B cell (primary cell): ENCODE measurements around the gene WDFY4. TPM values are rescaled to one million over a fixed set of nuclear protein-coding genes. Genes with fewer than 3 reads are reported as not detected.

Source experiments
- ATAC-seq: fragments of 200-7000 bp; cut with Tn5 transposase; one replicate; pipeline ENCODE4 v1.10.0; 2021; ENCODE audit warnings: low read depth, mild to moderate bottlenecking, moderate number of reproducible peaks, moderate library complexity
- CTCF ChIA-PET: fragments of 350-600 bp; sonication (Branson Sonifier 250); formaldehyde crosslinking; loops from one replicate; lab custom pipeline; 2021; ENCODE audit warnings: antibody characterized with exemption, inconsistent platforms; lab: Charles Lee
- POLR2A ChIA-PET: fragments of 350-600 bp; sonication (Branson Sonifier 250); formaldehyde crosslinking; loops from one replicate; lab custom pipeline; 2021; ENCODE audit warnings: antibody characterized with exemption; lab: Charles Lee
- DNase-seq: peaks from one replicate; pipeline ENCODE4 v3.0.0; 2013
- H2AFZ ChIP-seq: 2 replicates; pipeline ENCODE4 v1.6.1; 2012; ENCODE audit warnings: mild to moderate bottlenecking, low read depth, low read length; ENCODE audit not compliant: insufficient read depth, poor library complexity, severe bottlenecking
- H3K27ac ChIP-seq, 2 donors: 1 replicate in 1 of 2; 2 replicates in 1 of 2; pipeline ENCODE4 v1.5.1; 2012 to 2013; ENCODE audit warnings: low read length in 2 of 2, mild to moderate bottlenecking in 2 of 2, moderate library complexity in 1 of 2
- H3K27me3 ChIP-seq, 4 experiments: fragments of 200-600 bp in 1 of 4; sonication (generic) in 1 of 4; replicated peaks in 1 of 4; 1 replicate in 2 of 4; 2 replicates in 2 of 4; pipeline versions ENCODE4 v1.6.1 to v1.7.0; 2013 to 2016; ENCODE audit warnings: low read length in 3 of 4, mild to moderate bottlenecking in 2 of 4, mixed read lengths in 1 of 4, moderate library complexity in 1 of 4; ENCODE audit not compliant: insufficient read depth in 4 of 4, control insufficient read depth in 3 of 4; ENCODE audit errors: control extremely low read depth in 1 of 4
- H3K36me3 ChIP-seq, 2 experiments: replicated peaks in 1 of 2; 1 replicate in 1 of 2; 2 replicates in 1 of 2; pipeline versions ENCODE4 v1.6.1 to v1.7.1; 2013; ENCODE audit warnings: low read length in 1 of 2; ENCODE audit not compliant: insufficient read depth in 2 of 2, control insufficient read depth in 1 of 2; ENCODE audit errors: control extremely low read depth in 1 of 2, extremely low read depth in 1 of 2
- H3K4me1 ChIP-seq, 2 donors: fragments of 200-600 bp in 1 of 2; sonication (generic) in 1 of 2; 1 replicate in 1 of 2; 2 replicates in 1 of 2; pipeline versions ENCODE4 v1.5.1 to v1.6.1; 2013 to 2017; ENCODE audit warnings: low read length in 2 of 2; ENCODE audit not compliant: control insufficient read depth in 2 of 2, insufficient read depth in 2 of 2
- H3K4me2 ChIP-seq: replicated peaks from 2 replicates; pipeline ENCODE3; 2012; ENCODE audit warnings: mild to moderate bottlenecking, low read depth, low read length; ENCODE audit not compliant: poor library complexity, severe bottlenecking
- H3K4me3 ChIP-seq, 5 experiments: fragments of 200-600 bp in 1 of 5; sonication (generic) in 1 of 5; 1 replicate in 3 of 5; 2 replicates in 2 of 5; pipeline versions ENCODE4 v1.5.1 to v1.7.0; 2011 to 2016; ENCODE audit warnings: low read length in 4 of 5, mild to moderate bottlenecking in 4 of 5, low read depth in 2 of 5, control low read depth in 1 of 5, moderate library complexity in 1 of 5; ENCODE audit not compliant: insufficient read depth in 1 of 5; ENCODE audit errors: control extremely low read depth in 1 of 5, extremely low read depth in 1 of 5
- H3K79me2 ChIP-seq: fragments of 200-600 bp; sonication (generic); one replicate; pipeline ENCODE4 v1.6.0; 2016; ENCODE audit warnings: low read length; ENCODE audit not compliant: control insufficient read depth, insufficient read depth
- H3K9ac ChIP-seq: fragments of 200-600 bp; sonication (generic); 2 replicates; pipeline ENCODE4 v1.6.1; 2017; ENCODE audit warnings: mild to moderate bottlenecking, low read length, moderate library complexity
- H3K9me3 ChIP-seq, 3 donors: one replicate each; pipeline versions ENCODE4 v1.6.1 to v1.7.1; 2013; ENCODE audit warnings: low read length in 2 of 3; ENCODE audit not compliant: control insufficient read depth in 2 of 3, insufficient read depth in 1 of 3; ENCODE audit errors: control extremely low read depth in 1 of 3
- H4K20me1 ChIP-seq: 2 replicates; pipeline ENCODE4 v1.6.0; 2012; ENCODE audit warnings: mild to moderate bottlenecking, low read length; ENCODE audit not compliant: insufficient read depth, control insufficient read depth, poor library complexity, severe bottlenecking
- H3K27ac Mint-ChIP-seq: one replicate; pipeline ENCODE4 v1.8.0; 2021; ENCODE audit warnings: mixed read lengths
- H3K27me3 Mint-ChIP-seq: one replicate; pipeline ENCODE4 v1.8.0; 2021; ENCODE audit warnings: mixed read lengths
- H3K4me1 Mint-ChIP-seq: one replicate; pipeline ENCODE4 v1.8.0; 2021; ENCODE audit warnings: mixed read lengths
- H3K4me3 Mint-ChIP-seq: one replicate; pipeline ENCODE4 v1.8.0; 2021; ENCODE audit warnings: mixed read lengths
- H3K9me3 Mint-ChIP-seq: one replicate; pipeline ENCODE4 v1.8.0; 2022; ENCODE audit warnings: mixed read lengths; ENCODE audit not compliant: insufficient read depth
- CTCF ChIP-seq: fragments of 200-600 bp; IDR thresholded peaks from one replicate; pipeline ENCODE4 v1.8.0; 2022; ENCODE audit warnings: antibody characterized with exemption, mild to moderate bottlenecking
- EZH2 ChIP-seq: IDR thresholded peaks from 2 replicates; pipeline ENCODE4 v1.6.1; 2012; ENCODE audit warnings: borderline replicate concordance, low read depth, mild to moderate bottlenecking, moderate library complexity, low read length; ENCODE audit not compliant: insufficient read depth, poor library complexity, severe bottlenecking
- WGBS: methylation state at CpG from one replicate; pipeline ENCODE4 v1.1.5; 2013; ENCODE audit warnings: missing lambda C conversion rate; ENCODE audit not compliant: insufficient coverage; 5-methylcytosine and 5-hydroxymethylcytosine counted together
- intact Hi-C: fragments of 100-400 bp; cut with micrococcal nuclease; formaldehyde crosslinking; loops from one replicate; pipeline ENCODE4 v1.10.0; 2022
- polyA plus RNA-seq: library from polyadenylated mRNA; depleted of rRNA; stranded (reverse); fragments of >200 nt; gene quantifications from 2 replicates; pipeline ENCODE4 v1.2.3, GENCODE V29; 2012
- total RNA-seq, 2 donors: library from RNA; stranded (reverse); fragments of 120-200 nt in 1 of 2; gene quantifications; 1 replicate in 1 of 2; 2 replicates in 1 of 2; pipeline versions ENCODE4 v1.2.3 to v1.2.4, GENCODE V29; 2013 to 2022

WDFY4 gene
- total and polyA plus RNA-seq, 2 donors (not counting 1 experiment from before 2014, with no cell fraction given) = 262 to 560 TPM

- WGBS = 88% methylated on average over 5 of the region's 5 CpGs
- Histone ChIP-seq H3K9ac (no peak overlapping the region), H3K27ac (no peak overlapping the region), H3K4me2 (no peak overlapping the region), H3K4me1 (peaks cover 3 to 11% of the 10 kb centered on the region in 2 donors), H3K36me3 (peaks cover 4 to 89% of the 10 kb centered on the region in 2 experiments), H3K9me3 (no peaks in the 10 kb centered on the region), H3K4me3 (no peak overlapping the region), H3K79me2 (peaks cover 100% of the 10 kb centered on the region), H4K20me1 (peaks cover 95% of the 10 kb centered on the region), H2AFZ (no peak overlapping the region), H3K27me3 (no peaks in the 10 kb centered on the region)
- DNase-seq (no peak), ATAC-seq (no peak)
- POLR2A ChIA-PET = no interaction called here
- no peaks in the 10 kb centered on the region for H3K9me3 Mint-ChIP-seq
- H3K27ac Mint-ChIP-seq = no peak overlapping the region
- H3K4me3 Mint-ChIP-seq = no peak overlapping the region
- CTCF ChIA-PET = interaction anchor here (0.8 to 1.9 kb wide), 3 partner anchors 12 to 56 kb away, joined by 3 to 6 read pairs (median 3); no protein-coding TSS in a partner anchor
- H3K4me1 Mint-ChIP-seq = peaks cover 33% of the 10 kb centered on the region
- TF ChIP-seq EZH2 = no peak
- TF ChIP-seq CTCF = no peak
- intact Hi-C loops = no loop called here
- no peaks in the 10 kb centered on the region for H3K27me3 Mint-ChIP-seq
Observed at GRCh38 chr10:48720611-48721010, 35.9 kb downstream of the WDFY4 start.

DNA sequence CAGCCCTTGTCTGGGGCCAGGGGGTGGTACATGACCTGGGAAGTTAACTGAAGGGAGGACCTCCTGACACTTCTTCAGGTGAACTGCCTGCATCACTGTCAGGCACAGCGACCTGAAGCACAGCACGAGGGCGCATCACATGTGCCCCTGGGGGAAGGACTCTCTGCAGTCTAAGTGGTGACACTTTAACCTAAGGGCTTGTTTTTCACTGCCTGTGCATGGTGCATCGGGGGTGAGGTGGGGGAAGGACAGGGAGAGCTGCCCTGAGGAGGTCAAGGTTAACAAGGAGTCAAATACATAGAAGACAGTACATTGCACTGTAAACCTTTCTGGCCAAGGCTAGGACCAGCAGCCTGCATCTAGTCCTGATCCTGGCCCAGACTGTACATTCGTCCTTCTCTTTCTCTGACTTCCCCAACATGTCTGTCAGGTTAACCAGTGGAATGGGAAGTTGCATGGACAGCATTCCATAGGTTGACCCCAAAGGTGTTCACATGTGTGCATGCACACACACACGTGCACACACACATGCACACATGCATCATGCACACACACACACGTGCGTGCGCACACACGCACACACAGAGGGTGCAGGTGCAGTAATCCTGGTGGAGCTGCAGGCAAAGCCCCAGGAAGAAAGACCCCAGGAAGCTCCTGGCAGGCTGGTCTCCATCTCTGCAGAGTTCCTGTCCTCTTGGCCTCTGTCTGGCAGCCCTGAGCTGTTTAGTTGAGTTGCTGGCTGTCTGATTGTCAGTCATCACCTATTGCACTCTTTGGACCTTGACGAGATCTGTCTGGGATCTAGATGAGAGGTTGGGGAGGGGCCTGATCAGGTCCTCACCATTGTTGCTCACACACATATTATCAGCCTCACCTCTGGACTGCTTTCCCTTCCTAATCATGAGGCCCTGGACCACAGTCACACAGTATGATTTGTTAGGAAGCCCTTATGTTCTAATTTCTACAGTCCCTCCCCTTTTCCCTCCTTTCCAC is 37.8 kb downstream of the WDFY4 start:
- H3K36me3 ChIP-seq = peaks cover 5 to 98% of the 10 kb centered on the region in 2 experiments
- no peak overlapping the region for H3K27ac ChIP-seq
- ATAC-seq = no peak
- Mint-ChIP-seq H3K27ac (peak overlapping the region; percentile 20), H3K4me3 (no peak overlapping the region), H3K27me3 (no peaks in the 10 kb centered on the region), H3K9me3 (no peaks in the 10 kb centered on the region), H3K4me1 (peaks cover 16% of the 10 kb centered on the region)
- no peak overlapping the region for H2AFZ ChIP-seq
- no peaks in the 10 kb centered on the region for H3K9me3 ChIP-seq
- POLR2A ChIA-PET = no interaction called here
- H4K20me1 ChIP-seq = peaks cover 85% of the 10 kb centered on the region
- no peak overlapping the region for H3K4me3 ChIP-seq
- no peak overlapping the region for H3K9ac ChIP-seq
- H3K27me3 ChIP-seq = no peaks in the 10 kb centered on the region
- no peaks in the 10 kb centered on the region for H3K4me1 ChIP-seq
- DNase-seq = no peak
- intact Hi-C loops = no loop called here
- WGBS = 96% methylated on average over 9 of the region's 11 CpGs
- H3K4me2 ChIP-seq = no peak overlapping the region
- peaks cover 98% of the 10 kb centered on the region for H3K79me2 ChIP-seq
- CTCF ChIA-PET = interaction anchor here (1.4 to 1.7 kb wide), 4 partner anchors 14 to 66 kb away, joined by 3 to 5 read pairs (median 4); no protein-coding TSS in a partner anchor
- TF ChIP-seq CTCF = no peak
- no peak for TF ChIP-seq EZH2
